Natural killer cell (primary cell): ENCODE measurements around the gene OSBP2. TPM values are rescaled to one million over a fixed set of nuclear protein-coding genes. Genes with fewer than 3 reads are reported as not detected.

ENCODE experiments used
- ATAC-seq, 3 donors: fragments of 150-1000 bp in 2 of 3; fragments of 200-7000 bp in 1 of 3; cut with Tn5 transposase; 1 replicate in 1 of 3; 2 replicates in 2 of 3; pipeline ENCODE4 v1.10.0; 2021; ENCODE audit warnings: mild to moderate bottlenecking in 2 of 3, moderate library complexity in 2 of 3
- DNase-seq, 2 donors: peaks; one replicate each; pipeline versions ENCODE4 v3.0.0 to v3.0.0-alpha.2; 2013 to 2021; ENCODE audit warnings: mixed read lengths in 1 of 2
- H3K27ac ChIP-seq: one replicate; pipeline ENCODE4 v1.5.1; 2013; ENCODE audit warnings: mild to moderate bottlenecking, low read length
- H3K27me3 ChIP-seq: one replicate; pipeline ENCODE4 v1.6.1; 2013; ENCODE audit warnings: low read length; ENCODE audit not compliant: control insufficient read depth, insufficient read depth
- H3K36me3 ChIP-seq: one replicate; pipeline ENCODE4 v1.6.1; 2013; ENCODE audit warnings: low read length; ENCODE audit not compliant: control insufficient read depth, insufficient read depth
- H3K4me1 ChIP-seq: one replicate; pipeline ENCODE4 v1.6.1; 2013; ENCODE audit warnings: low read length; ENCODE audit not compliant: control insufficient read depth, insufficient read depth
- H3K4me3 ChIP-seq: one replicate; pipeline ENCODE4 v1.5.1; 2013; ENCODE audit warnings: low read length
- H3K9me3 ChIP-seq: one replicate; pipeline ENCODE4 v1.6.1; 2013; ENCODE audit warnings: low read length; ENCODE audit not compliant: control insufficient read depth, insufficient read depth
- H3K27ac Mint-ChIP-seq, 2 donors: one replicate each; pipeline ENCODE4 v1.8.0; 2022; ENCODE audit warnings: mild to moderate bottlenecking in 2 of 2, mixed read lengths in 2 of 2, moderate library complexity in 1 of 2
- H3K27me3 Mint-ChIP-seq, 2 donors: one replicate each; pipeline ENCODE4 v1.8.0; 2022; ENCODE audit warnings: low read depth in 2 of 2, mixed read lengths in 2 of 2
- H3K36me3 Mint-ChIP-seq: one replicate; pipeline ENCODE4 v1.8.0; 2022; ENCODE audit warnings: mixed read lengths
- H3K4me1 Mint-ChIP-seq, 2 donors: one replicate each; pipeline ENCODE4 v1.8.0; 2022; ENCODE audit warnings: mixed read lengths in 2 of 2
- H3K4me3 Mint-ChIP-seq: one replicate; pipeline ENCODE4 v1.8.0; 2022; ENCODE audit warnings: mild to moderate bottlenecking, moderate library complexity, mixed read lengths
- H3K9me3 Mint-ChIP-seq, 2 donors: one replicate each; pipeline ENCODE4 v1.8.0; 2022; ENCODE audit warnings: mixed read lengths in 2 of 2
- WGBS: methylation state at CpG from one replicate; pipeline ENCODE4 v1.1.7; 2013; ENCODE audit warnings: missing lambda C conversion rate; ENCODE audit not compliant: insufficient coverage; 5-methylcytosine and 5-hydroxymethylcytosine counted together
- intact Hi-C: fragments of 100-400 bp; cut with micrococcal nuclease; formaldehyde crosslinking; loops from one replicate; pipeline ENCODE4 v1.14.2; 2022
- total RNA-seq, 4 donors: library from RNA; stranded (reverse); fragments of 120-200 nt in 1 of 4; gene quantifications; one replicate each; pipeline versions ENCODE4 v1.2.3 to v1.2.4, GENCODE V29; 2013 to 2022
- TF ChIP-seq, protein P1 (sequence below): fragments of 200-600 bp; IDR thresholded peaks from one replicate; pipeline ENCODE4 v1.8.0; 2022; ENCODE audit warnings: antibody characterized with exemption

OSBP2 gene
- total RNA-seq, 3 donors from 2014 or later (not counting 1 experiment from before 2014, with no cell fraction given): 0.65 to 1.2 (median 0.79) TPM

- H3K4me3 ChIP-seq: no peak overlapping the region
- H3K27me3 ChIP-seq: no peaks in the 10 kb centered on the region
- no peaks in the 10 kb centered on the region for H3K36me3 ChIP-seq
- peaks cover 12% of the 10 kb centered on the region for H3K4me1 ChIP-seq
- Mint-ChIP-seq H3K9me3 (no peaks in the 10 kb centered on the region), H3K4me1 (peaks cover 22 to 26% of the 10 kb centered on the region in 2 donors), H3K27ac (no peak overlapping the region), H3K36me3 (no peaks in the 10 kb centered on the region), H3K4me3 (no peak overlapping the region), H3K27me3 (no peaks in the 10 kb centered on the region)
- 88% methylated on average over 7 of the region's 7 CpGs for WGBS
- DNase-seq (no peak), ATAC-seq (no peak)
- intact Hi-C loops: no loop called here
- no peak overlapping the region for H3K27ac ChIP-seq
- TF ChIP-seq, protein P1, sequence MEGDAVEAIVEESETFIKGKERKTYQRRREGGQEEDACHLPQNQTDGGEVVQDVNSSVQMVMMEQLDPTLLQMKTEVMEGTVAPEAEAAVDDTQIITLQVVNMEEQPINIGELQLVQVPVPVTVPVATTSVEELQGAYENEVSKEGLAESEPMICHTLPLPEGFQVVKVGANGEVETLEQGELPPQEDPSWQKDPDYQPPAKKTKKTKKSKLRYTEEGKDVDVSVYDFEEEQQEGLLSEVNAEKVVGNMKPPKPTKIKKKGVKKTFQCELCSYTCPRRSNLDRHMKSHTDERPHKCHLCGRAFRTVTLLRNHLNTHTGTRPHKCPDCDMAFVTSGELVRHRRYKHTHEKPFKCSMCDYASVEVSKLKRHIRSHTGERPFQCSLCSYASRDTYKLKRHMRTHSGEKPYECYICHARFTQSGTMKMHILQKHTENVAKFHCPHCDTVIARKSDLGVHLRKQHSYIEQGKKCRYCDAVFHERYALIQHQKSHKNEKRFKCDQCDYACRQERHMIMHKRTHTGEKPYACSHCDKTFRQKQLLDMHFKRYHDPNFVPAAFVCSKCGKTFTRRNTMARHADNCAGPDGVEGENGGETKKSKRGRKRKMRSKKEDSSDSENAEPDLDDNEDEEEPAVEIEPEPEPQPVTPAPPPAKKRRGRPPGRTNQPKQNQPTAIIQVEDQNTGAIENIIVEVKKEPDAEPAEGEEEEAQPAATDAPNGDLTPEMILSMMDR: no peak
- peaks cover 4% of the 10 kb centered on the region for H3K9me3 ChIP-seq
Observed at GRCh38 chr22:30918761-30919160, 224.1 kb downstream of the OSBP2 start.

GRCh38 chr22:30919973-30920372 lies 225.3 kb downstream of the OSBP2 start:
- no peaks in the 10 kb centered on the region for H3K27me3 Mint-ChIP-seq
- peaks cover 22 to 26% of the 10 kb centered on the region in 2 donors for H3K4me1 Mint-ChIP-seq
- H3K36me3 Mint-ChIP-seq: no peaks in the 10 kb centered on the region
- Histone ChIP-seq H3K9me3 (peaks cover 4% of the 10 kb centered on the region), H3K4me3 (no peak overlapping the region), H3K36me3 (no peaks in the 10 kb centered on the region), H3K27ac (no peak overlapping the region), H3K27me3 (no peaks in the 10 kb centered on the region), H3K4me1 (peaks cover 12% of the 10 kb centered on the region)
- 91% methylated on average over 6 of the region's 7 CpGs for WGBS
- H3K27ac Mint-ChIP-seq: peak overlapping the region in 1 of 2 donors; percentile 18
- intact Hi-C loops: loop anchor here (1.0 kb wide), 1 partner anchor 286 kb away; no protein-coding TSS in a partner anchor
- DNase-seq: no peak
- no peaks in the 10 kb centered on the region for H3K9me3 Mint-ChIP-seq
- no peak for ATAC-seq
- H3K4me3 Mint-ChIP-seq: no peak overlapping the region
- TF ChIP-seq, protein P1: no peak

DNA sequence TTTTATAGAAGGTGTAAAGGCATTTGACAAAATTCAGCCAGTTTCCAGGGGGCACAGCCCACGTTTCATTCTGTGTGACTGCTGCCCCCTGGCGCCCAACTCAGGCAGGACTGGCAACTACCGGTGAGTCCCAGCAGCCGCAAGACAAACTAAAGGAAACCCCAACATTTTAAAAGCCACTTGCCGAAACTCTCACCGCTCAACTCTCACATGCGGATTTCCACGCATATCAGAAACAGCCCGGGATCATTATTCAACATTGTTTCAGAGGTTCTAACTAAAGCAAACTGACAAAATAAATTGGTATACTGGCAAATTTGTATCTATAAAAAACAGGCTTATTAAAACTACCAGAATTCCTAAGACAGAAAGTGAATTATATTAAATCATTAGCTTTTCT lies 225.7 kb downstream of the OSBP2 start:
- 0% methylated on average over 9 of the region's 9 CpGs for WGBS
- Histone ChIP-seq H3K36me3 (peaks cover 4% of the 10 kb centered on the region), H3K27me3 (no peaks in the 10 kb centered on the region), H3K4me1 (peaks cover 12% of the 10 kb centered on the region), H3K9me3 (peaks cover 4% of the 10 kb centered on the region), H3K4me3 (no peak overlapping the region), H3K27ac (no peak overlapping the region)
- Mint-ChIP-seq H3K4me1 (peaks cover 22 to 26% of the 10 kb centered on the region in 2 donors), H3K36me3 (no peaks in the 10 kb centered on the region), H3K4me3 (peak overlapping the region; percentile 91), H3K27ac (peak overlapping the region; percentile 18 to 89), H3K27me3 (no peaks in the 10 kb centered on the region), H3K9me3 (no peaks in the 10 kb centered on the region)
- ATAC-seq (peak; percentile 76 to 83 (median 77)), DNase-seq (peak; percentile 78 to 89)
- TF ChIP-seq, protein P1: peak; percentile 97
- intact Hi-C loops: loop anchor here (1.0 kb wide), 1 partner anchor 286 kb away; no protein-coding TSS in a partner anchor

- Mint-ChIP-seq H3K4me1 (peaks cover 22 to 26% of the 10 kb centered on the region in 2 donors), H3K27ac (peak overlapping the region; percentile 85 to 89), H3K9me3 (no peaks in the 10 kb centered on the region), H3K4me3 (peak overlapping the region; percentile 91), H3K27me3 (no peaks in the 10 kb centered on the region), H3K36me3 (no peaks in the 10 kb centered on the region)
- WGBS: 57% methylated on average over 2 of the region's 6 CpGs
- intact Hi-C loops: no loop called here
- Histone ChIP-seq H3K36me3 (peaks cover 7% of the 10 kb centered on the region), H3K4me1 (peaks cover 12% of the 10 kb centered on the region), H3K9me3 (peaks cover under 1% of the 10 kb centered on the region), H3K27me3 (no peaks in the 10 kb centered on the region), H3K4me3 (peak overlapping the region; percentile 47), H3K27ac (peak overlapping the region; percentile 59)
- TF ChIP-seq, protein P1: no peak
- DNase-seq: no peak
- no peak for ATAC-seq
Observed at GRCh38 chr22:30921108-30921507, 226.4 kb downstream of the OSBP2 start.
